Prostate gland (tissue), 2 donors: Measurements from ENCODE around the gene CDRT4. TPM values are rescaled to one million over a fixed set of nuclear protein-coding genes. Genes with fewer than 3 reads are reported as not detected.

Source experiments
- DNase-seq: peaks from one replicate; pipeline ENCODE4 v3.0.0-alpha.2; 2019; ENCODE audit warnings: low spot score
- H3K27ac ChIP-seq, 2 donors: fragments of 200-600 bp; sonication (generic); 2 replicates each; pipeline ENCODE4 v1.5.1; 2017 to 2019
- H3K27me3 ChIP-seq: fragments of 200-600 bp; sonication (generic); replicated peaks from 2 replicates; pipeline ENCODE4 v1.5.1; 2019; ENCODE audit not compliant: insufficient read depth
- H3K36me3 ChIP-seq, 2 donors: fragments of 200-600 bp; sonication (generic); 1 replicate in 1 of 2; 2 replicates in 1 of 2; pipeline versions ENCODE4 v1.5.1 to v1.8.1; 2017 to 2019
- H3K4me1 ChIP-seq: fragments of 200-600 bp; sonication (generic); replicated peaks from 2 replicates; pipeline ENCODE4 v1.5.1; 2019
- H3K4me3 ChIP-seq, 2 donors: fragments of 200-600 bp; sonication (generic); 2 replicates each; pipeline ENCODE4 v1.5.1; 2017 to 2019
- H3K9me3 ChIP-seq: fragments of 200-600 bp; sonication (generic); 2 replicates; pipeline ENCODE4 v1.5.1; 2017
- POLR2A ChIP-seq: fragments of 450-650 bp; IDR thresholded peaks from one replicate; pipeline ENCODE4 v1.6.1; 2016; ENCODE audit warnings: antibody characterized with exemption, mild to moderate bottlenecking
- POLR2AphosphoS5 ChIP-seq: sonication (generic); formaldehyde crosslinking; IDR thresholded peaks from one replicate; pipeline ENCODE4 v1.6.1; 2017; ENCODE audit warnings: antibody characterized with exemption
- WGBS: methylation state at CpG from one replicate; pipeline ENCODE4 v1.1.5; 2018; 5-methylcytosine and 5-hydroxymethylcytosine counted together
- intact Hi-C: fragments of 100-400 bp; cut with DNase I; formaldehyde crosslinking; loops from one replicate; pipeline ENCODE4 v1.14.2; 2022
- total RNA-seq, 2 donors: library from RNA; depleted of rRNA; stranded (reverse); fragments of >200 nt; gene quantifications; one replicate each; pipeline ENCODE4 v1.1.0, GENCODE V29; 2016
- TF ChIP-seq, protein P1 (sequence below), 4 experiments: fragments of 200-600 bp in 2 of 4; fragments of 450-650 bp in 2 of 4; sonication (generic) in 2 of 4; IDR thresholded peaks; 1 replicate in 3 of 4; 2 replicates in 1 of 4; pipeline ENCODE4 v1.5.1; 2016 to 2019; ENCODE audit warnings: antibody characterized with exemption in 4 of 4, mild to moderate bottlenecking in 2 of 4, moderate library complexity in 2 of 4

CDRT4 gene
- total RNA-seq, 2 donors from 2014 or later = 8.5 to 13.0 TPM

DNA sequence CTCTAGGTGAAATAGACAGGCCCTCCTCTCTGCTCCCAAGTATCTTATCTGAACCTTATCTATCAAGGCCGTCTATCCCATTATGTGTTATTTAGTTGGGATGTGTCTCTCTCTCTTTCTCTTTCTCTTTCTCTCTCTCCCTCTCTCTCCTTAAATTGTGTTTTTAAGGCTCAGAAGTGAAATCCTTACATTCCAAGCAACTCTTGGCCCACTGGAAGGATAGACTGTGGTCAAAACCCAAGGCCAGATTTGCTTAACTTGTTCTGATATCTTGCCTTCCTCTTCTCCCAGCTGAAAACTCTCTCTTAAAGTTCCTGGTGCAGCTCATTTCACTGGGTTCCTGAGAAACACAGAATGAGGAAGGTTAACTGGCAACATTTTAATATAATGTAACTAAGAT is 14.7 kb downstream of the CDRT4 start:
- Histone ChIP-seq H3K4me1 (peaks cover 2% of the 10 kb centered on the region), H3K4me3 (no peak overlapping the region), H3K9me3 (no peaks in the 10 kb centered on the region), H3K36me3 (no peaks in the 10 kb centered on the region), H3K27ac (no peak overlapping the region), H3K27me3 (no peaks in the 10 kb centered on the region)
- intact Hi-C loops = loop anchor here (10.0 kb wide), 1 partner anchor 98 kb away; no protein-coding TSS in a partner anchor
- DNase-seq = no peak
- 63% methylated on average over 1 of the region's 1 CpG for WGBS
- TF ChIP-seq POLR2AphosphoS5 (no peak), POLR2A (no peak)
- TF ChIP-seq, protein P1, sequence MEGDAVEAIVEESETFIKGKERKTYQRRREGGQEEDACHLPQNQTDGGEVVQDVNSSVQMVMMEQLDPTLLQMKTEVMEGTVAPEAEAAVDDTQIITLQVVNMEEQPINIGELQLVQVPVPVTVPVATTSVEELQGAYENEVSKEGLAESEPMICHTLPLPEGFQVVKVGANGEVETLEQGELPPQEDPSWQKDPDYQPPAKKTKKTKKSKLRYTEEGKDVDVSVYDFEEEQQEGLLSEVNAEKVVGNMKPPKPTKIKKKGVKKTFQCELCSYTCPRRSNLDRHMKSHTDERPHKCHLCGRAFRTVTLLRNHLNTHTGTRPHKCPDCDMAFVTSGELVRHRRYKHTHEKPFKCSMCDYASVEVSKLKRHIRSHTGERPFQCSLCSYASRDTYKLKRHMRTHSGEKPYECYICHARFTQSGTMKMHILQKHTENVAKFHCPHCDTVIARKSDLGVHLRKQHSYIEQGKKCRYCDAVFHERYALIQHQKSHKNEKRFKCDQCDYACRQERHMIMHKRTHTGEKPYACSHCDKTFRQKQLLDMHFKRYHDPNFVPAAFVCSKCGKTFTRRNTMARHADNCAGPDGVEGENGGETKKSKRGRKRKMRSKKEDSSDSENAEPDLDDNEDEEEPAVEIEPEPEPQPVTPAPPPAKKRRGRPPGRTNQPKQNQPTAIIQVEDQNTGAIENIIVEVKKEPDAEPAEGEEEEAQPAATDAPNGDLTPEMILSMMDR (IDR thresholded peaks at IDR 0.05) = no peak

DNA sequence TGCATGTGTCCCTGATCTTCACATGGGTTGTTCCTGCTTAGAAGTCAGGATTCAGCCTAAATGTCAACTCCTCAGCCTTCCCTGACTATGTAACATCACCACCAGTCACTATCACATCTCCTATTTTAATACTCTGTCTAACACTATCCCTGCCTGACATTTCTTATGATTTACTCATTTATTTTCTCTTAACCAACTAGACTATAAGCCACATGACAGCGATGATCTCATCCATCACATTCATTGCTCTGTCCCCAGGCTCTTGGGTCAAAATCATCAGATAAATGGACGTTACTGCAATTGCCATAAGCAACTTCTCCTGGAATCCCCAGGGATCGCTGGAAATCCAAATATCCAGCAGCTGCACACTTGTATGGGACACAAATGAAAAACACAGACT is 15.7 kb downstream of the CDRT4 start:
- intact Hi-C loops = loop anchor here (10.0 kb wide), 1 partner anchor 97 kb away; no protein-coding TSS in a partner anchor
- DNase-seq = no peak
- no peak for TF ChIP-seq POLR2AphosphoS5
- TF ChIP-seq POLR2A = no peak
- TF ChIP-seq, protein P1 (IDR thresholded peaks at IDR 0.05) = no peak
- 88% methylated on average over 3 of the region's 3 CpGs for WGBS
- no peaks in the 10 kb centered on the region for H3K4me1 ChIP-seq
- no peak overlapping the region for H3K27ac ChIP-seq
- no peak overlapping the region for H3K4me3 ChIP-seq
- H3K9me3 ChIP-seq = no peaks in the 10 kb centered on the region
- H3K27me3 ChIP-seq = no peaks in the 10 kb centered on the region
- H3K36me3 ChIP-seq = no peaks in the 10 kb centered on the region

DNA sequence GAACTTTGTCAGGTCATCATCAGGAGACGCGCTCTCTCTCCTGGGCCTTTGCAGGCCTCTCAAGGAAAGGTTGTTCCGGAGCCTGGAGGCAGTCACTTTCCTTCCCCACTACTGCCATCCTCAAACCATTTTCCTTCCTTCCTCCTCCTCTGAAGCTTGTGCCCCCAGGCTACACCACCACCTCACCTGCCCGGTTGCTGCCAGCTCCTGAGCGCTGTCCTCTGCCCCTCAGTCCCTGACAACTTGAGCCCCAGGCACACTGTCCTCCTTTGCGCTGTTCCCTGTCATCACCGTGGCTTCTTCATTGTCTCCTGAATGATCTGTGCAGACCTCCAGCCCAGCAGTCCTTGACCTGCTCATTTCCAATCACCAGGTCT is 18.9 kb downstream of the CDRT4 start:
- Histone ChIP-seq H3K4me1 (no peaks in the 10 kb centered on the region), H3K9me3 (no peaks in the 10 kb centered on the region), H3K27me3 (no peaks in the 10 kb centered on the region), H3K27ac (no peak overlapping the region), H3K4me3 (no peak overlapping the region), H3K36me3 (no peaks in the 10 kb centered on the region)
- intact Hi-C loops = no loop called here
- TF ChIP-seq POLR2AphosphoS5 = no peak
- no peak for TF ChIP-seq POLR2A
- TF ChIP-seq, protein P1 (IDR thresholded peaks at IDR 0.05) = no peak
- WGBS = 92% methylated on average over 7 of the region's 7 CpGs
- DNase-seq = no peak

DNA sequence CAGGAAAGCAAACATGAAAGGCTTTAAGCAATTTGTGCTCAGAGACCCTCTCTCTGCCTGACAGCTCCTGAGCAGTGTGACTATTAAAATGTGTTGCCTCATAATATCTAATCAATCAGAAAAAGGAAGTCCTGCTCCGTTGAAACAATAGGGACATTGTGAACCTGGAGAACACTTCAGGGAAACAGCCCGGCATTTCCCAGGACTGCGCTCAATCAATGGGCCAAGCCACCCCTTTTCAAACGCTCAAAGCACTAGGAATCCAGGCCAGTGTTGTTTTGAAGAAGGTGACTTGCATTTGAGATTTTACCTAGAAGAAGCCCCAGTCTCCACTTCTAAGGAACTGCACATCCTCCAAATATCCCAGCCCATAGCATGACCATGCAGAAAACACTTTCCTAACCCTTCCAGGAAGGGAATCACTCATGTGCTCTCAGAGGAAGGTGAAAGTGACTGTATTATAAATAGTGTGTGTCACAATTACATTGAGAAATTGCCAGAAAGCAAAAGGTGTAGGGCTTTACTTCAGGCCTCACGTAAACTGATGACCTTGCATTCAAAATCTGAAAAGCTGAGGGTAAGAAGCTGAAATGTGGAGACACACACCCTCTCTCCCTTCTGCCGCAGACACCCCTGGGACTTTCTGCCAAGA is 19.4 kb downstream of the CDRT4 start:
- no peak for TF ChIP-seq POLR2AphosphoS5
- TF ChIP-seq, protein P1 (IDR thresholded peaks at IDR 0.05) = no peak
- TF ChIP-seq POLR2A = no peak

DNA sequence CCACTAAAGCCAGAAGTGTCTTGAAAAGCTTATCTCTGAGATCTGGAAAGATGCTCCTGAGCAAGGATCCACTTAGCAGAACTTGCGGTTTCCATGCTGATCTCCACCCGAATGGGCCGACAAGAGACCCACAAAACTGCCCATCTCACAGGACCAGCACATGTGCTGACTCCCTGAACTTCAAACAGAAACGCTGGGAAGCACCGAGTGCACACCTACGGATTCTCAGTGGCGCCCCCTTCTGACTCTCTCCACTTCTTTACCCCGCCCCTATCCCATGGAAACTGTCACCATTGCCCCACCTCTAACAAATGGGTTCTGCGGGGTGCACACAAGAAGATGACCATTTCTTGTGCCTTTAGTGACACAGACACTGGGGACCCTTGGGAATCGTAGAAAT is 21.4 kb downstream of the CDRT4 start:
- 88% methylated on average over 10 of the region's 10 CpGs for WGBS
- Histone ChIP-seq H3K36me3 (no peaks in the 10 kb centered on the region), H3K4me3 (no peak overlapping the region), H3K27me3 (no peaks in the 10 kb centered on the region), H3K4me1 (no peaks in the 10 kb centered on the region), H3K9me3 (no peaks in the 10 kb centered on the region), H3K27ac (no peak overlapping the region)
- no peak for DNase-seq
- no peak for TF ChIP-seq POLR2AphosphoS5
- TF ChIP-seq POLR2A = no peak
- TF ChIP-seq, protein P1 (IDR thresholded peaks at IDR 0.05) = no peak
- intact Hi-C loops = no loop called here

More for the DNA sequence above, 19.4 kb downstream of the CDRT4 start:
- WGBS = 82% methylated on average over 6 of the region's 6 CpGs
- no peaks in the 10 kb centered on the region for H3K36me3 ChIP-seq
- H3K4me1 ChIP-seq = no peaks in the 10 kb centered on the region
- DNase-seq = no peak
- intact Hi-C loops = no loop called here
- no peak overlapping the region for H3K4me3 ChIP-seq
- no peak overlapping the region for H3K27ac ChIP-seq
- no peaks in the 10 kb centered on the region for H3K27me3 ChIP-seq
- H3K9me3 ChIP-seq = no peaks in the 10 kb centered on the region
